Measurements from ENCODE around the gene TECPR2.
"Not testable (repeated sequence)": the region's sequence is repeated elsewhere in the genome, so short reads cannot be mapped to it uniquely, and the experiment has no call there.

TECPR2 gene

GRCh38 chr14:102344485-102344884 lies 18.3 kb upstream of the TECPR2 start:
- no peaks in the 10 kb centered on the region for H3K9me3 ChIP-seq
- no peak overlapping the region for H3K4me3 ChIP-seq
- no peaks in the 10 kb centered on the region for H3K4me1 ChIP-seq
- no peak for DNase-seq (ENCODE audit: low spot score in 2 of 2)
- H3K36me3 ChIP-seq (replicated peaks), result peaks cover 67% of the 10 kb centered on the region
- no peaks in the 10 kb centered on the region for H3K27me3 ChIP-seq (ENCODE audit: low read depth)
- in situ Hi-C loops (cut with MboI; ENCODE audit: low sequenced_read_pairs), result no loop called here

- in situ Hi-C loops (cut with MboI; ENCODE audit: low sequenced_read_pairs), result no loop called here
- Histone ChIP-seq H3K27me3 (ENCODE audit: low read depth) (no peaks in the 10 kb centered on the region), H3K4me3 (no peak overlapping the region), H3K36me3 (replicated peaks) (peaks cover 63% of the 10 kb centered on the region), H3K9me3 (no peaks in the 10 kb centered on the region), H3K4me1 (no peaks in the 10 kb centered on the region)
- no peak for DNase-seq (ENCODE audit: low spot score in 2 of 2)
Observed at GRCh38 chr14:102345232-102345631, 17.5 kb upstream of the TECPR2 start.

DNA sequence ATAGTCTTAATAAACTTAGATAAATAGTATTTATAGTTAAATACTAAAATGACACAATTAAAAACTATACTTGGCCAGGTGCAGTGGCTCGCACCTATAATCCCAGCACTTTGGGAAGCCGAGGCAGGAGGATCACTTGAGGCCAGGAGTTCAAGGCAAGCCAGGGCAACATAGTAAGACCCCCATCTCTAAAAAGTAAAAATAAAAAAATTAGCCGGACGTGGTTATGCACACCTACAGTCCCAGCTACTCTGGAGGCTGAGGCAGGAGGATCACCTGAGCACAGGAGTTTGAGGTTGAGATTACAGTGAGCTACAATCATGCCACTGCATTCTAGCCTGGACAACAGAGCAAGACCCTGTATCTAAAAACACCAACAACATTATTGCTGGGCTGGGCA lies 16.1 kb upstream of the TECPR2 start:
- DNase-seq (ENCODE audit: low spot score in 2 of 2), result no peak

GRCh38 chr14:102348376-102348775 lies 14.4 kb upstream of the TECPR2 start:
- H3K36me3 ChIP-seq (replicated peaks), result peaks cover 54% of the 10 kb centered on the region

More for the DNA sequence above, 16.1 kb upstream of the TECPR2 start:
- H3K27me3 ChIP-seq (ENCODE audit: low read depth), result no peaks in the 10 kb centered on the region
- no peaks in the 10 kb centered on the region for H3K9me3 ChIP-seq
- no peak overlapping the region for H3K4me3 ChIP-seq
- no peaks in the 10 kb centered on the region for H3K4me1 ChIP-seq
- in situ Hi-C loops (cut with MboI; ENCODE audit: low sequenced_read_pairs), result no loop called here
- peaks cover 52% of the 10 kb centered on the region for H3K36me3 ChIP-seq (replicated peaks)

GRCh38 chr14:102351023-102351422 lies 11.7 kb upstream of the TECPR2 start:
- DNase-seq (ENCODE audit: low spot score in 2 of 2), result no peak
- peaks cover 56% of the 10 kb centered on the region for H3K36me3 ChIP-seq (replicated peaks)
- H3K27me3 ChIP-seq (ENCODE audit: low read depth), result no peaks in the 10 kb centered on the region
- no peaks in the 10 kb centered on the region for H3K9me3 ChIP-seq
- H3K4me1 ChIP-seq, result no peaks in the 10 kb centered on the region
- H3K4me3 ChIP-seq, result no peak overlapping the region
- in situ Hi-C loops (cut with MboI; ENCODE audit: low sequenced_read_pairs), result no loop called here

More at GRCh38 chr14:102348376-102348775, 14.4 kb upstream of the TECPR2 start:
- H3K4me3 ChIP-seq, result no peak overlapping the region
- H3K4me1 ChIP-seq, result no peaks in the 10 kb centered on the region
- in situ Hi-C loops (cut with MboI; ENCODE audit: low sequenced_read_pairs), result no loop called here
- DNase-seq (ENCODE audit: low spot score in 2 of 2), result no peak
- H3K27me3 ChIP-seq (ENCODE audit: low read depth), result no peaks in the 10 kb centered on the region
- no peaks in the 10 kb centered on the region for H3K9me3 ChIP-seq

DNA sequence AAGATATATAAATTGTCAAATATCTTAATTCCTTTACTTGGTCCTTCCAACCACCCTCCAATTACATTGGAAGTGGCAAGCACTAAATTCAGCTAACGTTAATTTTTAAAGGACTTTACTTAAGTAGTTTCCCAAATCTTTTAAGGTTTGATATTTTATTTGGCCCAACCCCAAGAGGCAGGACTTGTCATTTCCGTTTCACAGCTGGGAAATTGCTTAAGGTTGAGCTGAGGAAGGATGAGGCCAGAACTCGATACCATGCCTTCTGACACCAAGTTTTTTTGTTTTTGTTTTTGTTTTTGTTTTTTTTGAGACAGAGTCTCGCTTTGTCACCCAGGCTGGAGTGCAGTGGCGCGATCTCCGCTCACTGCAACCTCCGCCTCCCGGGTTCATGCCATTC lies 11.1 kb upstream of the TECPR2 start:
- DNase-seq (ENCODE audit: low spot score in 2 of 2); H3K4me3 ChIP-seq; H3K27me3 ChIP-seq (ENCODE audit: low read depth); in situ Hi-C loops (cut with MboI; ENCODE audit: low sequenced_read_pairs); H3K4me1 ChIP-seq; H3K9me3 ChIP-seq: not testable (repeated sequence)
- peaks cover 51% of the 10 kb centered on the region for H3K36me3 ChIP-seq (replicated peaks)

- DNase-seq (ENCODE audit: low spot score in 2 of 2), result no peak
Observed at GRCh38 chr14:102352213-102352612, 10.5 kb upstream of the TECPR2 start.

GRCh38 chr14:102353126-102353619 lies 9.6 kb upstream of the TECPR2 start:
- Histone ChIP-seq H3K36me3 (replicated peaks) (peaks cover 45% of the 10 kb centered on the region), H3K9me3 (no peaks in the 10 kb centered on the region), H3K4me3 (no peak overlapping the region), H3K4me1 (no peaks in the 10 kb centered on the region), H3K27me3 (ENCODE audit: low read depth) (no peaks in the 10 kb centered on the region)
- in situ Hi-C loops (cut with MboI; ENCODE audit: low sequenced_read_pairs), result no loop called here
- no peak for DNase-seq (ENCODE audit: low spot score in 2 of 2)

More at GRCh38 chr14:102352213-102352612, 10.5 kb upstream of the TECPR2 start:
- no peaks in the 10 kb centered on the region for H3K27me3 ChIP-seq (ENCODE audit: low read depth)
- no peak overlapping the region for H3K4me3 ChIP-seq
- no peaks in the 10 kb centered on the region for H3K9me3 ChIP-seq
- peaks cover 45% of the 10 kb centered on the region for H3K36me3 ChIP-seq (replicated peaks)
- in situ Hi-C loops (cut with MboI; ENCODE audit: low sequenced_read_pairs), result no loop called here
- no peaks in the 10 kb centered on the region for H3K4me1 ChIP-seq

- DNase-seq (ENCODE audit: low spot score in 2 of 2), result no peak
- no peaks in the 10 kb centered on the region for H3K9me3 ChIP-seq
- in situ Hi-C loops (cut with MboI; ENCODE audit: low sequenced_read_pairs), result no loop called here
- H3K4me3 ChIP-seq, result no peak overlapping the region
- no peaks in the 10 kb centered on the region for H3K4me1 ChIP-seq
- H3K36me3 ChIP-seq (replicated peaks), result peaks cover 36% of the 10 kb centered on the region
- H3K27me3 ChIP-seq (ENCODE audit: low read depth), result no peaks in the 10 kb centered on the region
Observed at GRCh38 chr14:102356280-102356679, 6.5 kb upstream of the TECPR2 start.

GRCh38 chr14:102359341-102359740 lies 3.4 kb upstream of the TECPR2 start:
- peaks cover 10% of the 10 kb centered on the region for H3K4me1 ChIP-seq
- DNase-seq (ENCODE audit: low spot score in 2 of 2), result no peak
- in situ Hi-C loops (cut with MboI; ENCODE audit: low sequenced_read_pairs), result no loop called here
- no peaks in the 10 kb centered on the region for H3K9me3 ChIP-seq
- peaks cover 21% of the 10 kb centered on the region for H3K36me3 ChIP-seq (replicated peaks)
- no peak overlapping the region for H3K4me3 ChIP-seq
- H3K27me3 ChIP-seq (ENCODE audit: low read depth), result no peaks in the 10 kb centered on the region

GRCh38 chr14:102360388-102360787 lies 2.4 kb upstream of the TECPR2 start:
- H3K36me3 ChIP-seq (replicated peaks), result peaks cover 14% of the 10 kb centered on the region
- no peak overlapping the region for H3K4me3 ChIP-seq
- in situ Hi-C loops (cut with MboI; ENCODE audit: low sequenced_read_pairs), result no loop called here
- H3K4me1 ChIP-seq, result peaks cover 14% of the 10 kb centered on the region
- no peaks in the 10 kb centered on the region for H3K27me3 ChIP-seq (ENCODE audit: low read depth)
- H3K9me3 ChIP-seq, result no peaks in the 10 kb centered on the region
- DNase-seq (ENCODE audit: low spot score in 2 of 2), result no peak

- H3K27me3 ChIP-seq (ENCODE audit: low read depth), result no peaks in the 10 kb centered on the region
- peaks cover 10% of the 10 kb centered on the region for H3K36me3 ChIP-seq (replicated peaks)
- H3K4me3 ChIP-seq, result peak overlapping the region; percentile 88
- DNase-seq (ENCODE audit: low spot score in 2 of 2), result no peak
- in situ Hi-C loops (cut with MboI; ENCODE audit: low sequenced_read_pairs), result no loop called here
- H3K9me3 ChIP-seq, result no peaks in the 10 kb centered on the region
- peaks cover 14% of the 10 kb centered on the region for H3K4me1 ChIP-seq
Observed at GRCh38 chr14:102362084-102362483, 657 bp upstream of the TECPR2 start.

GRCh38 chr14:102363182-102363943 lies 622 bp downstream of the TECPR2 start:
- in situ Hi-C loops (cut with MboI; ENCODE audit: low sequenced_read_pairs), result no loop called here
- Histone ChIP-seq H3K4me3 (peak overlapping the region; percentile 88), H3K9me3 (no peaks in the 10 kb centered on the region), H3K27me3 (ENCODE audit: low read depth) (no peaks in the 10 kb centered on the region), H3K4me1 (peaks cover 14% of the 10 kb centered on the region), H3K36me3 (replicated peaks) (no peaks in the 10 kb centered on the region; the same call in 1 of the 2 replicates)
- peak; percentile 11 to 28 for DNase-seq (ENCODE audit: low spot score in 2 of 2)

- Histone ChIP-seq H3K4me3 (no peak overlapping the region), H3K27me3 (ENCODE audit: low read depth) (no peaks in the 10 kb centered on the region), H3K36me3 (replicated peaks) (no peaks in the 10 kb centered on the region), H3K4me1 (no peaks in the 10 kb centered on the region; the same call in 1 of the 2 replicates), H3K9me3 (no peaks in the 10 kb centered on the region)
- in situ Hi-C loops (cut with MboI; ENCODE audit: low sequenced_read_pairs), result no loop called here
- DNase-seq (ENCODE audit: low spot score in 2 of 2), result no peak
Observed at GRCh38 chr14:102370305-102370809, 7.6 kb downstream of the TECPR2 start.
